IPS-15b (cell line): ENCODE data around the gene CYTH1.

ENCODE experiments used
- H3K27me3 ChIP-seq: one replicate; pipeline ENCODE4 v1.6.1; 2013; ENCODE audit warnings: low read length; ENCODE audit not compliant: control insufficient read depth, insufficient read depth
- H3K36me3 ChIP-seq: one replicate; pipeline ENCODE4 v1.6.1; 2013; ENCODE audit warnings: low read length; ENCODE audit not compliant: control insufficient read depth, insufficient read depth
- H3K4me1 ChIP-seq: one replicate; pipeline ENCODE4 v1.6.1; 2013; ENCODE audit warnings: mild to moderate bottlenecking, low read length; ENCODE audit not compliant: control insufficient read depth, insufficient read depth
- H3K4me3 ChIP-seq: one replicate; pipeline ENCODE4 v1.5.1; 2013; ENCODE audit warnings: low read depth, low read length
- H3K9ac ChIP-seq: one replicate; pipeline ENCODE4 v1.6.1; 2013; ENCODE audit warnings: low read depth, mild to moderate bottlenecking, low read length
- H3K9me3 ChIP-seq: one replicate; pipeline ENCODE4 v1.6.1; 2013; ENCODE audit warnings: mild to moderate bottlenecking, low read length; ENCODE audit not compliant: control insufficient read depth, insufficient read depth

The CYTH1 gene

DNA sequence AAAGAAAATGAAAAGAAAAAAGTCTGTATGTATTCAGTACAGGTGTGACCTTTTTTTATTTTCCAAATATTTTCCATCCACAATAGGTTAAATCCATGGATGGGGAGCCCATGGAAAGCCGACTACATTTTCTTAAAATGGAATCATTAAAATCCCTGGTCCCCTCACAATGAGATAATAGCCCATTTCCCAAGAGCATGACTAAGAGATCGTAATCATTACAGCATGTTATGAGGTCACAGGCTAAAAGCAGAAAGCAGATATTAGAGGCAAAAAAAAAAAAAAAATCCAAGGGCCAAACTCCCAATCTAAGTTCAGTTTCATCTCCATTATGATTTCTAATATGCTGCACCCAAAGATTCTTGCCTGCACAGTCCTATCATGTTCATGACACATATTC lies 44.7 kb downstream of the CYTH1 start:
- no peaks in the 10 kb centered on the region for H3K36me3 ChIP-seq
- H3K9me3 ChIP-seq: no peaks in the 10 kb centered on the region
- no peak overlapping the region for H3K9ac ChIP-seq
- H3K4me1 ChIP-seq: peaks cover 2% of the 10 kb centered on the region
- H3K4me3 ChIP-seq: no peak overlapping the region
- H3K27me3 ChIP-seq: no peaks in the 10 kb centered on the region

DNA sequence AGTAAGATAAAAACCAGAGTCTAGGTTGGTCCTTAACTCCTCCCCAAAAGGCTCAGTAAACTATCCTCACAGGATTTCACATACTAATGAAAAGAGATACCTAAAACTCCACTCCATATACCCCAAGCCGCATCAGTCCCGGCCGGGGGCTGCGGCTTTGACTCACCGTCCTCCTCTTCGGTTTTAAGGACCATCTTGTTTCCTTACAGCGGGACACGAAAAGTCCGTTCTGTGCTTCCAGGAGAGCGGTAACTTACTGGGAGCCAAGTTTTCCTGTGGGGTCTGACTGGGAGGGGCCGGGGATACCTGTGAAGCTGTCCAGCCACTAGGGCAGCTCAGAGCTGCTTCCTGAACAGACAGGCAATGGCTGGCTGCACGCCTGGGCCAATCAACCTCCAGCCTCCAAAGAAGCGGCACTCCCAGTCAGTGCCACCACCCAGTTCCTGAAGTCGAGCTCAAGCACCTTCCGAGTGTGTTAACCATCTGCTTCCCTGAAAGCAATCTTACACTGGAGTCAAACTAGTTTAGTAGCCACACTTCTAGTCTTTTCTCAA lies 45.5 kb downstream of the CYTH1 start:
- H3K4me3 ChIP-seq: no peak overlapping the region
- no peaks in the 10 kb centered on the region for H3K9me3 ChIP-seq
- no peaks in the 10 kb centered on the region for H3K36me3 ChIP-seq
- H3K4me1 ChIP-seq: peaks cover 2% of the 10 kb centered on the region
- H3K9ac ChIP-seq: no peak overlapping the region
- no peaks in the 10 kb centered on the region for H3K27me3 ChIP-seq

DNA sequence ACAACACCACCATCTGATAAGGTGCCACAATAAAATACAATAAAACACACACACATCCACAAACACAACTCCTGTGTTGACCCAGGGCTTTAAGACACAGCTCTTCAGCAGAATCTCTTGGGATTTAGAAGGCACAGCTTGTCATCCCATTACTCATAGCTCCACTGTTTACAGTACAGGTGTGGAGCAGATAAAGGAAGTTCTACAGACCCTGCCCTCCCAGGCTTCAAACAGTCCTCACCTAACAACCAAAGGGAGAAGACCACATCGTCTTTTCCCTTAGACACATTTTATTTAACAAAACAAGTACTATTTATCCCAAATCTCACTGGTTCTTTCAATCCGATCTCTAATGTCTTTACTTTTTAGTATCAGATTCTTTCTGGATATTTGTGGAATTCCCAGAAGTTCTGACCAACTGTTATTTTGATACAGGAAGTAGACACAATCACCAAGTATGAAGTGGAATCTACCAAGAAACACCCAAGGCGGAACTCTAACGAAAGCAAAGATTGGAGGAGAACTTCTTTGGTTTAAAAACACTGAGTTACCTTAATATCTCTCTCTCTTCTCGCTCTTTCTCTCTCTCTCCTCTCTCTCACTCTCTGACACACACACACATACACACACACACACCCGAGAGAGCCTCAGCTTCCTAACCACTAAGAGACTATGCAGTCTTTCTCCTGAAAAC lies 46.1 kb downstream of the CYTH1 start:
- Histone ChIP-seq H3K4me1 (peaks cover 2% of the 10 kb centered on the region), H3K9me3 (no peaks in the 10 kb centered on the region), H3K27me3 (no peaks in the 10 kb centered on the region), H3K4me3 (no peak overlapping the region), H3K9ac (no peak overlapping the region), H3K36me3 (no peaks in the 10 kb centered on the region)

DNA sequence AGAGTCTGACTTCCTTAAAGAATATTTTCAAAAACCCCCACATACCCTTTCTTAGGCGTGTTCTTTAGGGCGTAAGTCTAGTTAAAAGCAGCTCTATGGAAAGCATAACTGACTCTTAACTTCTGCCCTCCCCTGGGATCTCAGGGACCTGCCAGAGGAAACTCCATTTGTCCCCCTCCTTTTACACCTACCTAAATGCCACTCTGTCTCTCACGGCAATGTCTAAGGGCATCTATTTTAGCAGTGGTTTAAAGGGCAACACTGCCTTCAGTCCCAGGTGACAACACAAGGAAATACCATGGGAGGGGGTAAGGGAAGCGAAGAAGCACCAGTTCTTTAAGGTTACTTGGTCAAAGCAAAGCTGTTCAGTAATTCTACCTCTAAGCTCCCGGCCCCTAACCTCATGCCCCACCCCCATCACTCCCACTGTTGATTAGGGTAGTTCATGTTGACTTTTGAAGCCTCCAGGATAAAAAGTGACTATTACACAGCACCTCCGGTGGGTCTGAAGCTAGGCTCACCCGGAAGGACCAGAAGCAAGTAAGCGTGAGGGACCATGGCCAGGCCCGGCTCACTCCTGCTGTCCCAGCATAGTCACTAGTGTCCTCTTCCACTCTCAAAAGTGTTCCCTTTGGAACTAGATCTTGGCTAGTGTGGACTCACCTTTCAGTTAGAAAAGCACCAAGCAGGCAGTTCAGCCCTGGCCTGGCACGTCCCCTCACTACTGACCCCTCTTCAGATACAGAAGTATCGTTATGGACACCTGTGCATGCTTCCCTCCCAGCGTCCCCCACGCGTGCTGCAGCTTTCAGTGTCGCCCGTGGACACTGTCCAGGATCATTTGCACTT lies 47.1 kb downstream of the CYTH1 start:
- Histone ChIP-seq H3K36me3 (no peaks in the 10 kb centered on the region), H3K4me3 (no peak overlapping the region), H3K27me3 (no peaks in the 10 kb centered on the region), H3K4me1 (peaks cover 2% of the 10 kb centered on the region), H3K9ac (no peak overlapping the region), H3K9me3 (no peaks in the 10 kb centered on the region)

DNA sequence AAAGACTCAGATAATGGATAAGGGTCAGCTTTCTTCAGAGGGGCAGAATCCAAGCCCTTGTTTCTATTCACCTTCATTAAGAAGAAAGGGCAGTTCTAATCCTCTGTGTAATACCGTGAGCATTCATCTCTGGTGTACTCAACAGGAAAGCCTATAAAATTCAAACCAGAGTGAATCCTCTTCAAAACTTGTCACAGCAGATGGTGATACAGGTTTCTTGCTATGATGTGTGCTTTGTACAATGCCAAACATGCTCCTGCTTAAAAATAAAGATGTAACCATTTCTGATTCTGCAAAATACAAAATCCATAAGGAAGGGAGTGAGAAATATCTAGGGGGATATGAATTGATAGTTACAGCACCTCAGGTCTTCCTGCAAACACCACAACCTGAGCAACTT lies 49.7 kb downstream of the CYTH1 start:
- no peaks in the 10 kb centered on the region for H3K36me3 ChIP-seq
- H3K27me3 ChIP-seq: no peaks in the 10 kb centered on the region
- H3K9ac ChIP-seq: no peak overlapping the region
- H3K4me1 ChIP-seq: peaks cover 2% of the 10 kb centered on the region
- H3K4me3 ChIP-seq: no peak overlapping the region
- H3K9me3 ChIP-seq: no peaks in the 10 kb centered on the region

DNA sequence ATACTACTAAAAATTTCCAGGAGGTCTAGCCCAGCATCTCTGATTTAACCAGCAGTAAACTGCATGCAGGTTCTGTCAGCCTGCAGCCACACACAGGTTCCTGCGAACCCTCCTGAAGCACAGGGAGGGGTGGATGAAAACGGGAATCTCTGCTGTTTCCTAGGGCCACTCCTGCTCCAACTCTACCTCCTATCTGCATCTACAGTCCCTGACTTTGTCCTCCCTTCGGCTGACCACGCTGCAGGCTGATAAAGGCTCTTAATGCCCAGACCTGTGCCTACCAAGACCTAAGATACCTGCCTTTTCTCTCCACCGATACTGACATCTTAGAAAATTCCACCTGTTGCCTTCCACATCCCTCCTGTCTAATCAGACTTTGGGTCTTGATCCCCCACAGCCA lies 50.2 kb downstream of the CYTH1 start:
- Histone ChIP-seq H3K4me1 (peaks cover 2% of the 10 kb centered on the region), H3K9ac (no peak overlapping the region)

DNA sequence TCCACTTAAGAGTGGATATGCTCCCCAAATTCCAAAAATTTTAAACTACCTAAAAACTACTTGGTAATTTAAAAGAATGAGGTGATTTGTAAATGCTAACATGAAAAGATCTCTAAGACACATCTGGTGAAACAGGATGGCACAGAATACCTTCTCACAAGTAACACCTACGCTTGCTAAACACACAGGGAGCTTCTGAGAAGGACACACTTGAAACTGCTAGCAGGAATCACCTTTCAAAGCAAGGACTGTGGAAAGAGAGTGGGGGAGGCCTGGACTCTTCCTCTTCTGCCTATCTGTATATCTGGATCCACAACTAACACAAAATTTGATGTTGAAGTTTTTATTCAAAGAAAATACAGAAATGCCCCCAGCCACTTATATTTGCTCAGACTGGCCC lies 52.4 kb downstream of the CYTH1 start:
- H3K27me3 ChIP-seq: no peaks in the 10 kb centered on the region
- H3K36me3 ChIP-seq: no peaks in the 10 kb centered on the region
- H3K4me3 ChIP-seq: no peak overlapping the region
- H3K4me1 ChIP-seq: peaks cover 6% of the 10 kb centered on the region
- no peaks in the 10 kb centered on the region for H3K9me3 ChIP-seq
- H3K9ac ChIP-seq: no peak overlapping the region

More for the DNA sequence above, 50.2 kb downstream of the CYTH1 start:
- Histone ChIP-seq H3K36me3 (no peaks in the 10 kb centered on the region), H3K27me3 (no peaks in the 10 kb centered on the region), H3K9me3 (no peaks in the 10 kb centered on the region), H3K4me3 (no peak overlapping the region)

DNA sequence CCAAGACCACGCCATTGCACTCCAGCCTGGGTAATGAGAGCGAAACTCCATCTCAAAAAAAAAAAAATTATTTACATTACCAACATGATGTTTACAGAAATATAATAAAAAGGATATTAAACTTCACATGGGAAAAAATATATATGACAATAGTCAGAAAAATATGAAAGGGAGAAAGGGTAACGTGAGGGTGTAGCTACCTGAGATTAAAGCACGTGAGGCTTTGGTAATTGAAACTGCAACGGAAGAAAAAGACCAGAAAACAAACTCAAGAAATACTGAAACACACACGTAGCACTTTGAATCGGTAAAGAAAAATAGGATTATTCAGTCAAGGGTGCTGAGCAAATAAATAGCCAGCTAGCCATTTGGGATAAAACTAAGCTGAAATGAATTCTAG lies 53.6 kb downstream of the CYTH1 start:
- Histone ChIP-seq H3K4me1 (peaks cover 17% of the 10 kb centered on the region), H3K9ac (no peak overlapping the region), H3K9me3 (no peaks in the 10 kb centered on the region), H3K36me3 (no peaks in the 10 kb centered on the region), H3K27me3 (no peaks in the 10 kb centered on the region), H3K4me3 (no peak overlapping the region)

DNA sequence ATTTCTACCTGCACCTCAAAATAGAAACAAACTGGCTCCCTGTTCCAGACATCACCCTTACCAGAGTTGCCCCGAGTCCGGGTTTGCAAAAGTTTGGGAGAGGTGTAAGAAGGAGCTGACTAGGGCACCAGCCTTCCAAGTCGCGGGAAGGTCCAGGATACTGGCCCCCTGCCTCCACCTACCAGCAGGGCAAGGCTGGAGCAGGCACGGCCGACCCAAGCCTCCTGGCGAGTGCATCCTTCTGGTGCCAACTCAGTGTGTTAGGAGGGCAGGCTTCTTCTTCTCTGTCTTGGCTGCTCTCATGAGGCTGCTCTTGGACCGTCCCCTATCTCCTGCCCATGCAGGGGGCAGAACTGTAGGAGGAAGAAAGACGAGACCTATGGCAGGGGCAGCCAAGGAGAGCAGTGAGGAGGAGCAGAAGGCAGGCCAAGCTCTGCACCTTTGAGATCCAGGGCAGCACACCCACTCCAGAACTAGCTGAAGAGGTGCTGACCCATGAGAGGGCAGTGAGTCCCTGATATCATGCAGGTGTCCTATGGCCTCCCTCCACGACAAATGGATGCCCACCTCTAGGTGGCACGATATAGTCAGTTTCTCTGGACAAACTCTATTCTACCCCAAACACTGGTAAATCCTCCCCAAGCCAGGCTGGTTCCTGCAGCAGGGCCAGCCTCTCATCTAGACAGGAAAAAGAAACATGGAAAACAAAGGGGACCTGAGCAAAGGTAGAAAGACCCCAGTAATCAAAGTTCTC lies 54.4 kb downstream of the CYTH1 start:
- Histone ChIP-seq H3K36me3 (no peaks in the 10 kb centered on the region), H3K9ac (no peak overlapping the region), H3K9me3 (no peaks in the 10 kb centered on the region), H3K4me3 (no peak overlapping the region), H3K27me3 (no peaks in the 10 kb centered on the region), H3K4me1 (peaks cover 24% of the 10 kb centered on the region)

DNA sequence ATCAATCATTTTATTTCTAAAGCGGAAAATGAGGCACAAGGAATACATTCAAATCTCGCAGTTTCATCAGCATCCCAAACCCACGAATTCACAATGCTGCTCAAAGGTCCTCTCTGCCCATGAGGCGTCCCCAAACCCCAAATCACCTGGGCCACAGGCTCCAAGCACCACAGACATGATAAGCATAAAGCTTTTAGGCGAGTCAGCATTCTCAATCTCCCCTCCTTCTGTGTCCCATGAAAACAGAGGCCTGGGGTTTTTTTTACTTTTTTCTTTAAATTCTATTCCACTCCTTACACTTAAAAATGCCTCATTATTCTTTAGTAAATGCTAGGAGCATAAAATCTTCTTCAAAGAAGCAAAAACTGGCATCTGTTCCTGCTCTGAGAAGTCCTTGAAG lies 55.0 kb downstream of the CYTH1 start:
- peaks cover 29% of the 10 kb centered on the region for H3K4me1 ChIP-seq
- no peaks in the 10 kb centered on the region for H3K27me3 ChIP-seq
- H3K36me3 ChIP-seq: no peaks in the 10 kb centered on the region
- H3K9ac ChIP-seq: no peak overlapping the region
- no peak overlapping the region for H3K4me3 ChIP-seq
- no peaks in the 10 kb centered on the region for H3K9me3 ChIP-seq

DNA sequence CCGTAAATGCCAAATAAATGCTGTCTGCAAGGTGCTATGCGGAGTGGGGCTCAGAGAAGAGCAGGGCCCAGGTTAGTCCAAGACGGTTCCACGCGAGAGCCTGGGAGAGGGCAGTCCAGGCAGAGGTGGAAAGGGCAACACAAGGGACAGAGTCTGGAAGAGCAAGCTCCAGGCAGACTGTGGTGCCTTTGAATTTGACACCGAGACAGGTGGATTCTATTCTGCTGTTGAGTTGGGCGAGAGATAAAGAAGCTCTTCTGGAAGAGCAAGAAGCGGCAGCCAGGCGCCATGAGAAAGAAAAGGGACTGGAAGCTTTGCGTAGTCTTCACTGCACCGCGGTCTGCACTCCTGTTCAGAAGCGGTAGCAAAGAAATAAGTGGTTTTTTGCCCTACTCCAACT lies 55.6 kb downstream of the CYTH1 start:
- Histone ChIP-seq H3K4me1 (peaks cover 30% of the 10 kb centered on the region), H3K36me3 (no peaks in the 10 kb centered on the region), H3K9ac (no peak overlapping the region), H3K27me3 (no peaks in the 10 kb centered on the region), H3K4me3 (no peak overlapping the region), H3K9me3 (no peaks in the 10 kb centered on the region)
